HCT116 (cell line): ENCODE measurements around the gene YBX1. TPM values are rescaled to one million over a fixed set of nuclear protein-coding genes. Genes with fewer than 3 reads are reported as not detected.

Experiments used
- ATAC-seq: fragments of 200-7000 bp; cut with Tn5 transposase; 2 replicates; pipeline ENCODE4 v1.9.1; 2020; ENCODE audit warnings: mild to moderate bottlenecking, moderate library complexity
- BruUV-seq: library from RNA; stranded (reverse); fragments of 400-500 nt; replicated peaks from 2 replicates; lab custom pipeline; 2021; lab: Mats Ljungman, UMichigan
- CTCF ChIA-PET: fragments of 300-600 bp; sonication (Branson Sonifier 250); formaldehyde crosslinking; loops from one replicate; lab custom pipeline; 2021; ENCODE audit warnings: antibody characterized with exemption; lab: Charles Lee
- POLR2A ChIA-PET: fragments of 300-600, 350-600 bp; sonication (Branson Sonifier 250); formaldehyde crosslinking; loops from one replicate; lab custom pipeline; 2021; ENCODE audit warnings: antibody characterized with exemption; lab: Charles Lee
- RAD21 ChIA-PET, 2 experiments: fragments of 300-600 bp; sonication (Branson Sonifier 250); formaldehyde crosslinking; loops; one replicate each; lab custom pipeline; 2023; ENCODE audit warnings: low total read pairs in 2 of 2; ENCODE audit not compliant: uncharacterized antibody in 2 of 2, unreplicated experiment in 2 of 2, low non-redundant PET in 1 of 2; lab: Charles Lee
- DNase-seq: peaks from one replicate; pipeline ENCODE4 v3.0.0-alpha.2; 2010; ENCODE audit warnings: low read depth, low spot score
- H2AFZ ChIP-seq: fragments of 200-600 bp; shearing (Covaris generic), sonication (generic); 2 replicates; pipeline ENCODE4 v1.6.1; 2017; ENCODE audit warnings: low read depth, mixed run types, mixed read lengths, antibody characterized with exemption, low read length; ENCODE audit not compliant: poor library complexity, severe bottlenecking
- H3K27ac ChIP-seq: 2 replicates; pipeline ENCODE4 v1.5.1; 2012; ENCODE audit warnings: low read depth, low read length
- H3K27me3 ChIP-seq: fragments of 200-600 bp; sonication (generic); 2 replicates; pipeline ENCODE4 v1.6.1; 2016; ENCODE audit warnings: mixed run types, low read length, mixed read lengths; ENCODE audit not compliant: insufficient read depth
- H3K36me3 ChIP-seq, 2 experiments: fragments of 200-500 bp in 1 of 2; fragments of 200-600 bp in 1 of 2; sonication (Bioruptor generic) in 1 of 2; sonication (generic) in 1 of 2; 2 replicates each; pipeline versions ENCODE4 v1.5.1 to v1.6.1; 2014 to 2016; ENCODE audit warnings: low read length in 2 of 2, inconsistent platforms in 1 of 2, mixed read lengths in 1 of 2, mixed run types in 1 of 2; ENCODE audit not compliant: insufficient read depth in 2 of 2, control insufficient read depth in 1 of 2
- H3K4me1 ChIP-seq, 2 experiments: fragments of 200-600 bp in 1 of 2; sonication (generic) in 1 of 2; 2 replicates each; pipeline versions ENCODE4 v1.5.1 to v1.6.1; 2012 to 2017; ENCODE audit warnings: low read length in 2 of 2, inconsistent platforms in 1 of 2, mild to moderate bottlenecking in 1 of 2, mixed read lengths in 1 of 2, mixed run types in 1 of 2, moderate library complexity in 1 of 2; ENCODE audit not compliant: insufficient read depth in 2 of 2, control insufficient read depth in 1 of 2
- H3K4me2 ChIP-seq: fragments of 200-600 bp; sonication (generic); 2 replicates; pipeline ENCODE4 v1.6.1; 2017; ENCODE audit warnings: mixed run types, low read length, mixed read lengths
- H3K4me3 ChIP-seq, 2 experiments: fragments of 200-600 bp in 1 of 2; sonication (generic) in 1 of 2; replicated peaks in 1 of 2; 2 replicates each; pipeline ENCODE4 v1.5.1; 2011 to 2016; ENCODE audit warnings: low read length in 2 of 2, control low read depth in 1 of 2, low read depth in 1 of 2, mild to moderate bottlenecking in 1 of 2, mixed read lengths in 1 of 2, mixed run types in 1 of 2
- H3K79me2 ChIP-seq: fragments of 200-600 bp; sonication (generic); 2 replicates; pipeline ENCODE4 v1.6.1; 2017; ENCODE audit warnings: mild to moderate bottlenecking, mixed run types, low read length, moderate library complexity, mixed read lengths; ENCODE audit not compliant: insufficient read depth
- H3K9ac ChIP-seq: fragments of 200-600 bp; sonication (generic); 2 replicates; pipeline ENCODE4 v1.6.1; 2016; ENCODE audit warnings: low read length, mixed read lengths
- H3K9me2 ChIP-seq: fragments of 200-600 bp; sonication (generic), shearing (Covaris generic); 2 replicates; pipeline ENCODE4 v1.6.1; 2017; ENCODE audit warnings: mixed run types, mild to moderate bottlenecking, moderate library complexity; ENCODE audit not compliant: insufficient read depth
- H3K9me3 ChIP-seq, 2 experiments: fragments of 200-500 bp in 1 of 2; fragments of 200-600 bp in 1 of 2; sonication (Bioruptor generic) in 1 of 2; sonication (generic) in 1 of 2; 2 replicates each; pipeline ENCODE4 v1.6.1; 2014 to 2017; ENCODE audit warnings: low read length in 2 of 2, mixed read lengths in 2 of 2, inconsistent platforms in 1 of 2, low read depth in 1 of 2, mild to moderate bottlenecking in 1 of 2, mixed run types in 1 of 2, moderate library complexity in 1 of 2; ENCODE audit not compliant: control insufficient read depth in 1 of 2, insufficient read depth in 1 of 2
- H4K20me1 ChIP-seq: fragments of 200-600 bp; sonication (generic), shearing (Covaris generic); 2 replicates; pipeline ENCODE4 v1.6.1; 2017; ENCODE audit warnings: mixed run types, mild to moderate bottlenecking, moderate library complexity; ENCODE audit not compliant: insufficient read depth
- ATF3 ChIP-seq: IDR thresholded peaks from 2 replicates; pipeline ENCODE4 v1.6.1; 2012
- CEBPB ChIP-seq: IDR thresholded peaks from 2 replicates; pipeline ENCODE4 v1.6.1; 2012; ENCODE audit warnings: low read depth
- ELF1 ChIP-seq: IDR thresholded peaks from 2 replicates; pipeline ENCODE4 v1.6.1; 2012; ENCODE audit warnings: low read depth, borderline replicate concordance
- EZH2 ChIP-seq: fragments of 200-600 bp; sonication (generic); IDR thresholded peaks from 2 replicates; pipeline ENCODE4 v1.6.1; 2017; ENCODE audit warnings: antibody characterized with exemption, mixed run types
- EZH2phosphoT487 ChIP-seq: fragments of 200-600 bp; IDR thresholded peaks from 2 replicates; pipeline ENCODE4 v1.6.1; 2018; ENCODE audit warnings: antibody characterized with exemption, borderline replicate concordance
- FOSL1 ChIP-seq: IDR thresholded peaks from 2 replicates; pipeline ENCODE4 v1.6.1; 2012; ENCODE audit warnings: low read depth
- MAX ChIP-seq: IDR thresholded peaks from 2 replicates; pipeline ENCODE4 v1.6.1; 2012
- POLR2A ChIP-seq: IDR thresholded peaks from 2 replicates; pipeline ENCODE4 v1.7.0; 2011; ENCODE audit warnings: borderline replicate concordance; ENCODE audit not compliant: insufficient read depth, insufficient read length; ENCODE audit errors: extremely low read depth
- POLR2AphosphoS5 ChIP-seq: IDR thresholded peaks from 2 replicates; pipeline ENCODE4 v1.6.1; 2011; ENCODE audit warnings: mild to moderate bottlenecking, low read depth, low read length, moderate library complexity
- RAD21 ChIP-seq: IDR thresholded peaks from 2 replicates; pipeline ENCODE4 v1.6.1; 2012; ENCODE audit warnings: low read depth, mild to moderate bottlenecking
- REST ChIP-seq: IDR thresholded peaks from 2 replicates; pipeline ENCODE4 v1.6.1; 2012; ENCODE audit warnings: low read depth
- SIN3A ChIP-seq: IDR thresholded peaks from 2 replicates; pipeline ENCODE4 v1.6.1; 2012; ENCODE audit warnings: low read depth
- SP1 ChIP-seq: IDR thresholded peaks from 2 replicates; pipeline ENCODE4 v1.6.1; 2012; ENCODE audit warnings: low read depth
- SRF ChIP-seq: IDR thresholded peaks from 2 replicates; pipeline ENCODE4 v1.6.1; 2012; ENCODE audit warnings: low read depth
- TCF7L2 ChIP-seq: IDR thresholded peaks from 2 replicates; pipeline ENCODE4 v1.7.0; 2011; ENCODE audit warnings: borderline replicate concordance, inconsistent platforms; ENCODE audit not compliant: insufficient read depth, insufficient read length; ENCODE audit errors: extremely low read depth
- YY1 ChIP-seq: IDR thresholded peaks from 2 replicates; pipeline ENCODE4 v1.6.1; 2011; ENCODE audit warnings: low read length, low read depth, moderate library complexity, mild to moderate bottlenecking; ENCODE audit not compliant: insufficient replicate concordance; ENCODE audit errors: extremely low read depth
- ZFX ChIP-seq: fragments of 450-650 bp; IDR thresholded peaks from 2 replicates; pipeline ENCODE4 v1.6.1; 2017
- ZNF274 ChIP-seq: fragments of 200-500 bp; sonication (Bioruptor generic); IDR thresholded peaks from 2 replicates; pipeline ENCODE4 v1.6.1; 2014; ENCODE audit warnings: mild to moderate bottlenecking, low read depth, low read length, inconsistent platforms
- intact Hi-C: fragments of 100-400 bp; cut with micrococcal nuclease; formaldehyde crosslinking; loops from 2 replicates; pipeline ENCODE4 v1.10.0; 2022
- total RNA-seq: library from RNA; stranded (reverse); gene quantifications from one replicate; pipeline ENCODE4 v1.2.1, GENCODE V29; 2021; ENCODE audit not compliant: unreplicated experiment

YBX1 gene
- total RNA-seq, 1 experiment from 2014 or later: 1,009 TPM

GRCh38 chr1:42741706-42742105, 59.5 kb downstream of the YBX1 start:
- H3K79me2 ChIP-seq: no peaks in the 10 kb centered on the region
- no peaks in the 10 kb centered on the region for H3K9me2 ChIP-seq
- H3K4me2 ChIP-seq: no peak overlapping the region
- TF ChIP-seq ZNF274: no peak
- TF ChIP-seq, all 23 proteins: peak for 0
- ChIA-PET POLR2A (no interaction called here), CTCF (no interaction called here), RAD21 (no interaction called here)
- H3K9ac ChIP-seq: no peak overlapping the region
- no peaks in the 10 kb centered on the region for H3K36me3 ChIP-seq
- no peaks in the 10 kb centered on the region for H3K27me3 ChIP-seq
- BruUV-seq: no TSS peak
- no peak overlapping the region for H2AFZ ChIP-seq
- no peak overlapping the region for H3K4me3 ChIP-seq
- intact Hi-C loops: no loop called here
- DNase-seq: no peak
- H3K4me1 ChIP-seq: no peaks in the 10 kb centered on the region; a peak in 1 of 4 replicates
- H3K27ac ChIP-seq: no peak overlapping the region
- no peaks in the 10 kb centered on the region for H3K9me3 ChIP-seq
- ATAC-seq: no peak
- no peaks in the 10 kb centered on the region for H4K20me1 ChIP-seq

GRCh38 chr1:42742141-42742540, 59.9 kb downstream of the YBX1 start:
- no peaks in the 10 kb centered on the region for H4K20me1 ChIP-seq
- H3K9me2 ChIP-seq: no peaks in the 10 kb centered on the region
- DNase-seq (no peak), ATAC-seq (no peak)
- ChIA-PET CTCF (no interaction called here), POLR2A (no interaction called here), RAD21 (no interaction called here)
- no peaks in the 10 kb centered on the region; a peak in 1 of 4 replicates for H3K4me1 ChIP-seq
- intact Hi-C loops: no loop called here
- TF ChIP-seq RAD21 (no peak), MAX (no peak), EZH2phosphoT487 (no peak), ATF3 (no peak), TCF7L2 (no peak), POLR2A (no peak), EZH2 (no peak), SP1 (no peak), ZFX (no peak), CEBPB (no peak), REST (no peak), SRF (no peak), ELF1 (no peak), ZNF274 (no peak), POLR2AphosphoS5 (no peak), FOSL1 (no peak), YY1 (no peak), SIN3A (no peak)
- no peak overlapping the region for H2AFZ ChIP-seq
- H3K4me3 ChIP-seq: no peak overlapping the region
- no peak overlapping the region for H3K27ac ChIP-seq
- no peaks in the 10 kb centered on the region for H3K27me3 ChIP-seq
- no peaks in the 10 kb centered on the region for H3K79me2 ChIP-seq
- H3K36me3 ChIP-seq: no peaks in the 10 kb centered on the region
- H3K9me3 ChIP-seq: no peaks in the 10 kb centered on the region
- H3K9ac ChIP-seq: no peak overlapping the region
- no peak overlapping the region for H3K4me2 ChIP-seq
- BruUV-seq: no TSS peak
